Stimulated activated naive B cell treated with anti-CD40 and anti-IgM and Interleukin-4, amounts not matched to agents 10 μg/mL and 1 μg/mL and 100 μg/mL, for 72 hours (primary cell): ENCODE measurements around the gene AGBL4.

Source experiments
- ATAC-seq, 2 donors: fragments of 150-1000 bp; cut with Tn5 transposase; replicated peaks; 2 replicates each; pipeline ENCODE4 v1.10.0; 2021; ENCODE audit warnings: moderate library complexity in 1 of 2
- DNase-seq: peaks from one replicate; pipeline ENCODE4 v3.0.0; 2021
- H3K27ac Mint-ChIP-seq: one replicate; pipeline ENCODE4 v1.8.0; 2022; ENCODE audit warnings: mild to moderate bottlenecking, mixed read lengths
- H3K27me3 Mint-ChIP-seq, 2 donors: one replicate each; pipeline ENCODE4 v1.8.0; 2022; ENCODE audit warnings: mixed read lengths in 2 of 2
- H3K36me3 Mint-ChIP-seq, 2 donors: one replicate each; pipeline ENCODE4 v1.8.0; 2022; ENCODE audit warnings: mixed read lengths in 2 of 2, mild to moderate bottlenecking in 1 of 2
- H3K4me1 Mint-ChIP-seq, 2 donors: one replicate each; pipeline ENCODE4 v1.8.0; 2022; ENCODE audit warnings: mixed read lengths in 2 of 2, mild to moderate bottlenecking in 1 of 2
- H3K4me3 Mint-ChIP-seq, 2 donors: one replicate each; pipeline ENCODE4 v1.8.0; 2022; ENCODE audit warnings: mild to moderate bottlenecking in 2 of 2, mixed read lengths in 2 of 2, moderate library complexity in 1 of 2
- H3K9me3 Mint-ChIP-seq, 2 donors: one replicate each; pipeline ENCODE4 v1.8.0; 2022; ENCODE audit warnings: mixed read lengths in 2 of 2, mild to moderate bottlenecking in 1 of 2

AGBL4 gene

DNA sequence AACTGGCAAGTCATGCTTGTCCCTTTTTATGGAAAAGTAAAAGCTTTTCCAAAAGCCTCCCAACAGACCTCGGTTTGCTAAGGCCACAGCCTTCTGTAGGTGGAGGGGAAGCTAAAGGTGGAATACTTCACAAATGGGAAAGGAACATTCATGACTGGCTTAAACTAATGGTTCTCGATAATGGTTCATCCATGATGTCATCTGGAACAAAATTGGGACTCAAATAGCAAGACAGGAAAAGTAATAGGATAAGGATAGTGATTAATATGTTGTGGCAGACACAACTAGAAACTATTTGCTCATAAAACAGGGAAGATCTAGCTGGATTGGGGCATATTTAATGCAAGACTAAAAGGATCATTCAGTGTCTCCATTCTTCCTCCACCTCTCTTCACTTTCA is 1535.0 kb downstream of the AGBL4 start:
- Mint-ChIP-seq H3K4me3 (no peak overlapping the region), H3K36me3 (no peaks in the 10 kb centered on the region), H3K27ac (no peak overlapping the region), H3K27me3 (peaks cover 6 to 20% of the 10 kb centered on the region in 2 donors), H3K4me1 (no peaks in the 10 kb centered on the region), H3K9me3 (no peaks in the 10 kb centered on the region)
- DNase-seq, result no peak
- no peak for ATAC-seq
